GM12873 (cell line): ENCODE measurements around the gene CASD1.

Experiments used
- TF ChIP-seq, protein P1 (sequence below): IDR thresholded peaks from 2 replicates; pipeline ENCODE4 v1.5.1; 2012; ENCODE audit warnings: low read depth, mild to moderate bottlenecking, moderate library complexity, low read length, control low read depth; ENCODE audit not compliant: insufficient read depth; ENCODE audit errors: missing control alignments

The CASD1 gene

GRCh38 chr7:94509264-94509886 lies at the start of gene CASD1:
Gene CASD1 (plus strand): TSS chr7:94509809. CDS start chr7:94510085, 276 bp downstream.
- TF ChIP-seq, protein P1, sequence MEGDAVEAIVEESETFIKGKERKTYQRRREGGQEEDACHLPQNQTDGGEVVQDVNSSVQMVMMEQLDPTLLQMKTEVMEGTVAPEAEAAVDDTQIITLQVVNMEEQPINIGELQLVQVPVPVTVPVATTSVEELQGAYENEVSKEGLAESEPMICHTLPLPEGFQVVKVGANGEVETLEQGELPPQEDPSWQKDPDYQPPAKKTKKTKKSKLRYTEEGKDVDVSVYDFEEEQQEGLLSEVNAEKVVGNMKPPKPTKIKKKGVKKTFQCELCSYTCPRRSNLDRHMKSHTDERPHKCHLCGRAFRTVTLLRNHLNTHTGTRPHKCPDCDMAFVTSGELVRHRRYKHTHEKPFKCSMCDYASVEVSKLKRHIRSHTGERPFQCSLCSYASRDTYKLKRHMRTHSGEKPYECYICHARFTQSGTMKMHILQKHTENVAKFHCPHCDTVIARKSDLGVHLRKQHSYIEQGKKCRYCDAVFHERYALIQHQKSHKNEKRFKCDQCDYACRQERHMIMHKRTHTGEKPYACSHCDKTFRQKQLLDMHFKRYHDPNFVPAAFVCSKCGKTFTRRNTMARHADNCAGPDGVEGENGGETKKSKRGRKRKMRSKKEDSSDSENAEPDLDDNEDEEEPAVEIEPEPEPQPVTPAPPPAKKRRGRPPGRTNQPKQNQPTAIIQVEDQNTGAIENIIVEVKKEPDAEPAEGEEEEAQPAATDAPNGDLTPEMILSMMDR = no peak

GRCh38 chr7:94466516-94466915 lies 43.1 kb upstream of the CASD1 start:
- TF ChIP-seq, protein P1 = no peak

DNA sequence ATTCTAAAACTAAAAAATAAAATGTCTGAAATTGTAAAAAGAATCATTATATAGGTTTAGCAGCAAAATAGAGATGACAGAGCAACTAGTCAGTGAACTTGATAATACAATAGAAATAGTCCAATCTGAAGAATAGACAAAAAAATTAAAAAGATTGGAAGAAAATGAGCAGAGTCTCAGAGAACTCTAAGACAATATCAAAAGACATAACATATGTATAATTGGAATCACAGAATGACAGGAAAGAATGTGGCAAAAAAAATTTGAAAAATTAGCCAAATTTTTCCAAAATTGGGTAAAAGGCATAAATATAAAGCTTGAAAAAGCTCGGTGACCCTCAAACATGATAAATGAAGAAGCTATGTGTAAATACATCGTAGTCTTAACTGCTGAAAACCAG lies 38.0 kb upstream of the CASD1 start:
- TF ChIP-seq, protein P1 = no peak

DNA sequence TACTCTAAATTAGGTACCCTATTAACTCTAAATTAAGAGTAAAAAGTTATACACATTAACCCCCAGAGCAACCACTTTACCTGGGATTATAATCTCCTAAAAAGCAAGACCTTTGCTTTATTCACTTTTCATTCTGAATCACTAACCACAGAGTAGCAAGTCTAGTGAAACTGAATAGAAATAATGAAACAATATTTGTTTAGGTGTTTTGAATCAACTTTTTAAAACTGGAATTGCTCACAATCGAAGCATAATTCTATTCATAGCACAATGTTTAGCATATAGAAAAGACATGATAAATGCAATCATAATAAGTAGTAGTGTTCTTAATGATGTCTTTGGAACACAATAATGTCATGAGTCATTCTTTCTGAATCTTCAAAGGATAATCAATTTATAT lies 37.0 kb upstream of the CASD1 start:
- TF ChIP-seq, protein P1 = no peak

GRCh38 chr7:94476251-94476840 lies 33.3 kb upstream of the CASD1 start:
- TF ChIP-seq, protein P1 = no peak

DNA sequence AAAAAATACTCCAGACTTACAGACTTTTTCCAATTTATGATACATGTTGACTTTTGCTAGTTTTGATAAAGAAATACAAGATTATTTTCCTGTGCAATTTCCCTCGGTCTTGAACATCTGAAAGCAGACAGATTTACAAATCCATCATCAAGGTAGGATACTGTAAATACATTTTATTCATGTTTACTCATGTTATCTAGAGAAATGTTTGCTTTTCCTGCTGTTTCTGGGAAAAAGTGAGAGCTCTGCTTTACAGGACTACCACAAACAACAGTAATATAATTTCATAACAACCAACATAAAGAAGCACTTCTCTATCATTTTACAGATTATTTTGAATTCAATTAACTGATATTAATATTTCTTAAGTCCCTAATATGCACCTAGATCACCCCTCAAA lies 31.7 kb upstream of the CASD1 start:
- TF ChIP-seq, protein P1 = no peak

DNA sequence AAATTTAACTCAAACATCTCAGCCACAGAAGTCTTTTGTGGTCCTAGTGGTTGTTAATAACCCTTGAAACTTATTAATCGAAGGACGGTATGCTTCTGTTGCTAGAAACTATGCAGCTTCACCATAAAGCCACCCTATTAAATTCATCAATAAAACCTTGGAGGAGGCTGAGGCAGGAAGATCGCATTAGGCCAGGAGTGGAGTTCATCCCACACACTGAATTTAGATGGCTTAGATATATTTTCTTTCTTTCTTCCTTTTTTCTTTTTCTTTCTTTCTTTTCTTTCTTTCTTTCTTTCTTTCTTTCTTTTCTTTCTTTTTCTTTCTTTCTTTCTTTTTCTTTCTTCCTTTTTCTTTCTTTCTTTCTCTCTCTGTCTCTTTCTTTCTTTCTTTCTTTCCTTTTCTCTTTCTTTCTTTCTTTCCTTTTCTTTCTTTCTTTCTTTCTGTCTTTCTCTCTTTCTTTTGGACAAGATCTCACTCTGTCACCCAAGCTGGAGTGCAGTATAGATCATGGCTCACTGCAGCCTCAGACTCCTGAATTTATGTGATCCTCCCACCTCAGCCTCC lies 30.9 kb upstream of the CASD1 start:
- TF ChIP-seq, protein P1 = no peak
